Endothelial cell (in vitro differentiated cells): ENCODE measurements around the gene PLXNB2. TPM values are rescaled to one million over a fixed set of nuclear protein-coding genes. Genes with fewer than 3 reads are reported as not detected.

Source experiments
- DNase-seq: peaks from one replicate; pipeline ENCODE4 v3.0.0; 2021; ENCODE audit warnings: low spot score
- H3K27ac Mint-ChIP-seq: one replicate; pipeline ENCODE4 v1.8.0; 2021; ENCODE audit warnings: mixed read lengths, inconsistent platforms; ENCODE audit not compliant: unreplicated experiment
- H3K27me3 Mint-ChIP-seq: one replicate; pipeline ENCODE4 v1.8.0; 2021; ENCODE audit warnings: mild to moderate bottlenecking, moderate library complexity, mixed read lengths, inconsistent platforms; ENCODE audit not compliant: unreplicated experiment
- H3K36me3 Mint-ChIP-seq: one replicate; pipeline ENCODE4 v1.8.0; 2021; ENCODE audit warnings: mild to moderate bottlenecking, low read depth, mixed read lengths, inconsistent platforms; ENCODE audit not compliant: unreplicated experiment
- H3K4me1 Mint-ChIP-seq: one replicate; pipeline ENCODE4 v1.8.0; 2021; ENCODE audit warnings: mild to moderate bottlenecking, mixed read lengths, inconsistent platforms; ENCODE audit not compliant: unreplicated experiment
- H3K4me3 Mint-ChIP-seq: one replicate; pipeline ENCODE4 v1.8.0; 2021; ENCODE audit warnings: mild to moderate bottlenecking, mixed read lengths, inconsistent platforms; ENCODE audit not compliant: unreplicated experiment
- H3K9me3 Mint-ChIP-seq: one replicate; pipeline ENCODE4 v1.8.0; 2021; ENCODE audit warnings: mixed read lengths, inconsistent platforms; ENCODE audit not compliant: unreplicated experiment
- CTCF ChIP-seq: fragments of 200-600 bp; sonication (generic); IDR thresholded peaks from one replicate; pipeline ENCODE4 v1.5.0; 2021; ENCODE audit warnings: antibody characterized with exemption; ENCODE audit not compliant: unreplicated experiment
- total RNA-seq: library from RNA; stranded (reverse); fragmentation: NEBNext Ultra II Directional; extraction: Animal tissue kit (Norgen Biotek cat#: 25700); gene quantifications from one replicate; pipeline ENCODE4 v1.2.1, GENCODE V29; 2021; ENCODE audit not compliant: unreplicated experiment

The PLXNB2 gene
- total RNA-seq, 1 donor from 2014 or later = 96.5 TPM

GRCh38 chr22:50269573-50269969 lies 37.9 kb downstream of the PLXNB2 start:
- Mint-ChIP-seq H3K4me1 (peaks cover 4% of the 10 kb centered on the region), H3K27me3 (peaks cover 8% of the 10 kb centered on the region), H3K9me3 (no peaks in the 10 kb centered on the region), H3K4me3 (peak overlapping the region; percentile 83), H3K27ac (no peak overlapping the region), H3K36me3 (peaks cover 5% of the 10 kb centered on the region)
- no peak for TF ChIP-seq CTCF
- DNase-seq = no peak

- peaks cover 4% of the 10 kb centered on the region for H3K4me1 Mint-ChIP-seq
- H3K27ac Mint-ChIP-seq = no peak overlapping the region
- no peak for DNase-seq
- H3K9me3 Mint-ChIP-seq = no peaks in the 10 kb centered on the region
- peak overlapping the region; percentile 37 for H3K4me3 Mint-ChIP-seq
- TF ChIP-seq CTCF = no peak
- peaks cover 5% of the 10 kb centered on the region for H3K36me3 Mint-ChIP-seq
- peaks cover 8% of the 10 kb centered on the region for H3K27me3 Mint-ChIP-seq
These were observed 38.8 kb downstream of the PLXNB2 start for GRCh38 chr22:50268655-50269113.

GRCh38 chr22:50267591-50268390 lies 39.7 kb downstream of the PLXNB2 start:
- Mint-ChIP-seq H3K27me3 (peaks cover 8% of the 10 kb centered on the region), H3K4me3 (no peak overlapping the region), H3K27ac (no peak overlapping the region), H3K4me1 (peaks cover 4% of the 10 kb centered on the region), H3K36me3 (peaks cover 5% of the 10 kb centered on the region), H3K9me3 (no peaks in the 10 kb centered on the region)
- TF ChIP-seq CTCF = no peak
- peak; percentile 66 for DNase-seq

- Mint-ChIP-seq H3K4me1 (peaks cover 4% of the 10 kb centered on the region), H3K36me3 (peaks cover 5% of the 10 kb centered on the region), H3K27ac (no peak overlapping the region), H3K4me3 (no peak overlapping the region), H3K9me3 (no peaks in the 10 kb centered on the region), H3K27me3 (peaks cover 12% of the 10 kb centered on the region)
- TF ChIP-seq CTCF = no peak
- DNase-seq = no peak
These were observed 40.5 kb downstream of the PLXNB2 start for GRCh38 chr22:50266994-50267393.

DNA sequence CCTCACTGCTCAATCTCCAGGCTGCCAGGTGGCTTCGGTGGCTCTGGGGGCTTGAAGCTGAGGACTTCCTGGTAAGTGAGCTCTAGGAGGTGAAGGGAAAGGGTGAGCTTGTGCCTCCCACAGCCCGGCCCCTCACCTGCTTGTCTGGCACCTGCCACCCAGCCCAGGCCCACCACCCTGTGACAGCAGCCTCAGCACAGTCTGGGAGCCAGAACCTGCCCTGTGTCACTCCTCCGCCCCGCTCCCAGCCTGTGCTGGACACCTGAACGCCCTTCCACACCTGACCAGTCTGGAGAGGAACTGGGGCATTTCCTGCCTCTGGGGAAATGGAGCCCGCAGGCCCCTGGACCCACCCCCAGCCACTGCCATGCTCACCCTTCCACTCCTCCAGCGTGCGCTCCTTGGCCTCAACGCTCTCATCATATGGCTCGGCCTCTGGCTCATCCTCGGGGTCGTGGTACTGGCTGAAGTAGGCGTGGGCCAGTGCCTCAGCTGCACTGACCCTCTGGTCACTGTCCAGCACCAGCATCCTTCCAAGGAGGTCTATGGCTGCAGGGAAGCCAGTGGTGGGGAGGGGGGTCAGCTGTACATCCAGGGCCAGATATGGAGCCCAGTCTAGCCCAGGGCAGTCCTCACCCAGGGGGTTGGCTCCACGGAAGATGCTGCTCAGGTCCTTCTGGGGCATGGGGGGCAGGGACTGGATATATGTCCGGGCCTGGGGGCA lies 42.3 kb downstream of the PLXNB2 start:
- TF ChIP-seq CTCF = no peak
- Mint-ChIP-seq H3K36me3 (peaks cover 5% of the 10 kb centered on the region), H3K9me3 (no peaks in the 10 kb centered on the region), H3K4me1 (peaks cover 4% of the 10 kb centered on the region), H3K27me3 (peaks cover 12% of the 10 kb centered on the region), H3K4me3 (no peak overlapping the region), H3K27ac (no peak overlapping the region)
- no peak for DNase-seq
